ENCODE results near the gene LRRTM2. TPM values are rescaled to one million over a fixed set of nuclear protein-coding genes. Genes with fewer than 3 reads are reported as not detected.

LRRTM2 gene
- 1.2 and 2.0 TPM in 2 replicates for total RNA-seq

GRCh38 chr5:138874771-138875551 is at the start of gene LRRTM2:
LRRTM2 (minus strand) TSS chr5:138875335; CDS start chr5:138874911, 424 bp downstream.

Other genes starting within 250 kb of the LRRTM2 start
- gene CTNNA1, start 121.9 kb downstream of the LRRTM2 start, total RNA-seq: 596 and 682 TPM in 2 replicates